Measurements from ENCODE around the gene PPP1R14B.
A peak's percentile ranks its signal among the peaks of the same experiment; 100 is the strongest.

Gene PPP1R14B

DNA sequence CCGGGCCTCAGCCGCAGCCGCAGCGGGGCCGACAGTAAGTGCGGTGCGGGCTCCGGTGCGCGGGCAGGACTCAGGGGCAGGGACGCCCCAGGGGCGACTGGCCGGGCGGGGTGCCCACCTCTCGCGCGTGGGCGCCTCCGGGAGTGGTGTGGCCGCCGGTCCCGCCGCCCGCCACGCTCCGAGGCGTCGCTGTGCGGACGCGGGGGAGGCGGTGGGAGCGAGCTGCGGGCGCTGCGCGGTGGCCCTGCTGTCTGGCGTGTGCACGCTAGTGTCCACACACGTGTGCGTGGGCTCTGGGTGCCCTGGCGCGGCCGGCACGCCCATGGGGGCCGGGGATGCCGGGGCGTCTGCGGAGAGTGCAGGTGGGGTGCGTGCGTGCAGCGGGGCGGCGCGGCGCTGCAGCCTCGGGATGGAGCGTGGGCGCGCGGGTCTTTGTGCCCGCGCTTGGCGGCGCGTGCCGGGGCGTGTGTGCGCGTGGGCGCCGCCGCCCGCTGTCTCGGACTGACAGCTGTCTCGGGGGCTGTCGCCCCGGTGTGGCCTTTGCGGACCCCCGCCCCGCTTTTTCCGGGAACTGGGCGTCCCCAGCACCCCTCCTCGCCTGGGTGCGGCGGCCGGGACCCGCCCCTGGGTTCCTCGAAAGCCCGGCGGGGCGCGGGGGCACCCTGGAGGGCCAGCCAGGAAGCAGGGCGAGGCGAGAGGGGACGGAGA is 45.2 kb upstream of the PPP1R14B start:
- no peak for DNase-seq
- peak overlapping the region; percentile 15 for H3K4me3 ChIP-seq (ENCODE audit: low read depth, low read length)
- H3K27ac ChIP-seq = no peak overlapping the region
- TF ChIP-seq, protein P1, sequence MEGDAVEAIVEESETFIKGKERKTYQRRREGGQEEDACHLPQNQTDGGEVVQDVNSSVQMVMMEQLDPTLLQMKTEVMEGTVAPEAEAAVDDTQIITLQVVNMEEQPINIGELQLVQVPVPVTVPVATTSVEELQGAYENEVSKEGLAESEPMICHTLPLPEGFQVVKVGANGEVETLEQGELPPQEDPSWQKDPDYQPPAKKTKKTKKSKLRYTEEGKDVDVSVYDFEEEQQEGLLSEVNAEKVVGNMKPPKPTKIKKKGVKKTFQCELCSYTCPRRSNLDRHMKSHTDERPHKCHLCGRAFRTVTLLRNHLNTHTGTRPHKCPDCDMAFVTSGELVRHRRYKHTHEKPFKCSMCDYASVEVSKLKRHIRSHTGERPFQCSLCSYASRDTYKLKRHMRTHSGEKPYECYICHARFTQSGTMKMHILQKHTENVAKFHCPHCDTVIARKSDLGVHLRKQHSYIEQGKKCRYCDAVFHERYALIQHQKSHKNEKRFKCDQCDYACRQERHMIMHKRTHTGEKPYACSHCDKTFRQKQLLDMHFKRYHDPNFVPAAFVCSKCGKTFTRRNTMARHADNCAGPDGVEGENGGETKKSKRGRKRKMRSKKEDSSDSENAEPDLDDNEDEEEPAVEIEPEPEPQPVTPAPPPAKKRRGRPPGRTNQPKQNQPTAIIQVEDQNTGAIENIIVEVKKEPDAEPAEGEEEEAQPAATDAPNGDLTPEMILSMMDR (IDR thresholded peaks at IDR 0.05; ENCODE audit: low read depth, low read length, missing control alignments) = no peak
- no peaks in the 10 kb centered on the region for H3K36me3 ChIP-seq (replicated peaks)
- peaks cover 52% of the 10 kb centered on the region for H3K27me3 ChIP-seq (replicated peaks)
- in situ Hi-C loops (cut with HindIII; ENCODE audit: low pct_ligation_motif_present, low sequenced_read_pairs) = no loop called here

DNA sequence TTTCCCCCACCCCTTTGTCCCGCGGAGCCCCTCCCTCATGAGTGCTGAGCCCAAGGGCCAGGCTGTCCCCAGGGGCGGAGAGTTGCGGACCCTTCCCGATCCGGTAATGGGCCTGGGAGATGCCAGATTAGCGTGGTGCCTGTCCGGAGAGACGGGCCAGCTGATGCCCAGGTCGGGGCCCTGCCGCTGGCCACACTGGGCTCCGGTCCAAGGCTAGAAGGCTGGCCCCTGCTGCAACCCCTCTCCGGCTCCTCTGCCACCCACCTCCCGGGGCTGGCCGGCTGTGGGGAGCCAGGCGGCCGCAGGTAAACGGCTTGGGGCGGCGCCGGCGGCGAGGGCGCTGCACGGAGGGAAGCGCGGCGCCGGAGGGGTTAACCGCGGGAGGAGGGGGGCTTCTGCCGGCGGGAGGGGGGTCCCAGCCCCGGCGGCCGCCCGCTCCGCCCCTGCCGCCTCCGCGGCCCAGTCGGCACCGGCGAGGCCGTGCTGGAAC is 44.6 kb upstream of the PPP1R14B start, which contains the start of gene KCNK4:
Gene KCNK4 (plus strand): TSS at position 41 of the 490 bp plus-strand sequence. CDS start 1,717 bp downstream, outside the sequence.
- H3K4me3 ChIP-seq (ENCODE audit: low read depth, low read length) = peak within 1 kb of the TSS; percentile 15
- TF ChIP-seq, protein P1 (IDR thresholded peaks at IDR 0.05; ENCODE audit: low read depth, low read length, missing control alignments) = no peak
- DNase-seq = no peak
- in situ Hi-C loops (cut with HindIII; ENCODE audit: low pct_ligation_motif_present, low sequenced_read_pairs) = no loop called here
- peaks cover 46% of the 10 kb centered on the region for H3K27me3 ChIP-seq (replicated peaks)
- H3K27ac ChIP-seq = no peak within 1 kb of the TSS
- no peaks in the 10 kb centered on the region for H3K36me3 ChIP-seq (replicated peaks)

DNA sequence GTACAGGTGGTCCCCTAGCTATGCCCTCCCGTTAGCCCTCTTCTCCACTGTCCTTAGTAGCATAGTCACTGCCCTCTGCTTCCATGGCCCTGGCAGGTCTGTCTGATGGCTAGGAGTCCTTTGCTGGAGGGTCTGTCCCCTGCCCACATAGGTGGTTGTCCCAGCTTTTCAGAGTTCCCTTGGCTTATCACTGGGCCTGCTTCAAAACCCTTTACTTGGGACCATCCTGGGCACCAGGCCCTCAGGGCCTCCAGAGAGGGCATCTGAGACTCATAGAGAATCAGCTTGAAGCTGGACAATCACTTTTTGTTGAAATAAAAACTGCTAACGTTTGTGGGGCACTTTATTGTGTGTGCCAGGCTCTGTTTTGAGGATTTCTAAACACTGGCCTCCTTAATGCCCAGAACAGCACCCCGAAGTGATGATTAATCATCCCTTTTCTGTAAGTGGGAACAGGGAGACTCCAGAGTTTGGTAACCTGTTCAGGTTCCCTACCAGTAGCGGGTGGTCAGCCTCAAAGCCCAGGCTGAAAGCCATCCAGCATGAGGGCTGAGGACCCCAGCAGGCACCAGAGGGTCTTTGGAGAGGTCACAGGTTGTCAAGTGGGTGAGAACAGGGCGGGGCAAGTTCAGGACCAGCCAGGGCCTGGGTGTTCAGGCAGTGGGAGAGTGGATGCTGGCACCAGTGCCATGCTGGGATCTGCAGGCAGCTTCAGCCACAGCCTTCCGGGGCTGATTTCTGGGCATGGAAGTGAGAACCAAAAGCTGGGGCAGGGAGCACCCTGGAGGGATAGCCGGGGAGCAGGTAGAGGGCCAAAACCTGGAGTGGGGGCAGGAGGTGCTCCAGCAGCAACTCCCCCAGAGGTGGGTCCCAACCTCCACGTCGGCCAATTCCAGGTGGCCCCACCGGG is 43.9 kb upstream of the PPP1R14B start:
- Histone ChIP-seq H3K4me3 (ENCODE audit: low read depth, low read length) (no peak overlapping the region), H3K27me3 (replicated peaks) (peaks cover 40% of the 10 kb centered on the region), H3K27ac (no peak overlapping the region), H3K36me3 (replicated peaks) (no peaks in the 10 kb centered on the region)
- DNase-seq = no peak
- in situ Hi-C loops (cut with HindIII; ENCODE audit: low pct_ligation_motif_present, low sequenced_read_pairs) = no loop called here
- TF ChIP-seq, protein P1 (IDR thresholded peaks at IDR 0.05; ENCODE audit: low read depth, low read length, missing control alignments) = no peak

DNA sequence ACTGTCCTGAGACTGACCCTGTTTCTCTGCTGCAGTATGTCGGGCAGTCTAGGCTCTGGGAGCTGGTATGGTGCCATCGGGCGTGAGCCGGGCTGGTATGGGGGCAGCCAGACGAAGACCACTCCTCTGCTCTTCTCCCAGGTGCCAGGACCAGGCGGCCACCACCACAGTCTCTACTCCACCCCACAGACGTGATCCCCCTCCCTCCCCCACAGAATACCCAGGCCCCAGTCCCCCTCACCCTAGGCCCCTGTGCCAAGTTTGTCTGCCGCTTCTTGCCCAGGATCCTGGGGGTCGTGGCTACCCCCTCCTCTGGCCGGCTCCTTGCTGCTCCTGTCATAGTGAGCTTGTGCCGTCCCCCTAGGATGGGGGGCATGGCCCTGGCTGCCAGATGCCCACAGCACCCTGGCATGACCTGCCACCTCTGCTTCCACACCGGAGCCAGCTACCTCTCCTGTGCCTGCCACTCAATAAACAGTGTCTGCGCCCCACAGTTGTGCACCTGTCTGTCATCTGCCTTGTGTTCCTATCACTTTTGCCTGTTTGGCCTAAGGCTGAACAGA is 42.3 kb upstream of the PPP1R14B start:
- TF ChIP-seq, protein P1 (IDR thresholded peaks at IDR 0.05; ENCODE audit: low read depth, low read length, missing control alignments) = no peak
- H3K27me3 ChIP-seq (replicated peaks) = peaks cover 33% of the 10 kb centered on the region
- no peak overlapping the region for H3K27ac ChIP-seq
- H3K4me3 ChIP-seq (ENCODE audit: low read depth, low read length) = no peak overlapping the region
- H3K36me3 ChIP-seq (replicated peaks) = no peaks in the 10 kb centered on the region
- DNase-seq = no peak
- in situ Hi-C loops (cut with HindIII; ENCODE audit: low pct_ligation_motif_present, low sequenced_read_pairs) = no loop called here

DNA sequence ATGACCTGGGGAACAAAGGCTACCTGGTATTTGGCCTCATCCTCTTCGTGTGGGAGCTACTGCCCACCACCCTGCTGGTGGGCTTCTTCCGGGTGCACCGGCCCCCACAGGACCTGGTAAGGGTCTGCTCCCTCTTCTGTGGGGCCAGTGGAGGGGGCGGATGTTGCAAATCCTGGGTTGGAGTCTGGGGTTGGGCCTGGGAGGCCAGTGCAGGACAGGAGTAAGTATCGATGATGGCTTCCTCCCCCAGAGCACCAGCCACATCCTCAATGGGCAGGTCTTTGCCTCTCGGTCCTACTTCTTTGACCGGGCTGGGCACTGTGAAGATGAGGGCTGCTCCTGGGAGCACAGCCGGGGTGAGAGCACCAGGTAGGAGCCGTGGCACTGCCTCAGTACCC is 41.6 kb upstream of the PPP1R14B start:
- H3K27ac ChIP-seq = no peak overlapping the region
- no peak overlapping the region for H3K4me3 ChIP-seq (ENCODE audit: low read depth, low read length)
- no peak for DNase-seq
- in situ Hi-C loops (cut with HindIII; ENCODE audit: low pct_ligation_motif_present, low sequenced_read_pairs) = no loop called here
- H3K27me3 ChIP-seq (replicated peaks) = peaks cover 26% of the 10 kb centered on the region
- no peaks in the 10 kb centered on the region for H3K36me3 ChIP-seq (replicated peaks)
- TF ChIP-seq, protein P1 (IDR thresholded peaks at IDR 0.05; ENCODE audit: low read depth, low read length, missing control alignments) = no peak

Data from brain microvascular endothelial cell (primary cell).